Heart left ventricle (tissue), 13 donors: ENCODE data around the gene DDT.

Experiments used
- POLR2A ChIP-seq, 2 donors: fragments of 450-650 bp; IDR thresholded peaks; one replicate each; pipeline ENCODE4 v1.6.1; 2017; ENCODE audit warnings: antibody characterized with exemption in 2 of 2, mild to moderate bottlenecking in 2 of 2, moderate library complexity in 2 of 2
- TF ChIP-seq, protein P1 (sequence below), 12 donors: fragments of 200-600 bp; sonication (generic) in 4 of 12; IDR thresholded peaks; one replicate each; pipeline versions ENCODE4 v1.5.0 to v1.8.0; 2018 to 2022; ENCODE audit warnings: antibody characterized with exemption in 12 of 12, mild to moderate bottlenecking in 5 of 12
- donor health status: ischemic (EF 13 %, LVEDD 7.1; RV severe dilation, severe dysfunction).
- donor health status: DM: no; HTN: yes; CAD: no.
- donor health status: DM: no; HTN: no; CAD: no.
- donor health status: ischemic (EF 25% LVEDD 6.9; RV normal size, moderate dysfunction).
- donor health status: ischemic (EF 25% LVEDD 5.7; RV mildly dilated, moderate dysfunction).
- donor health status: ischemic (EF 35%, LVEDD 5.7; RV mildly dilated, moderate dysfunction).
- donor health status: nonischemic (EF 11% LVEDD 7.7; RV severe dilation, severe dysfunction).
- donor health status: DM: yes; HTN: yes; CAD: no.
- donor health status: PGD.
- donor health status: ischemic (EF 29% LVEDD 5.4; RV normal size, mild dysfunction).
- donor health status: nonischemic (EF 23%, LVEDD 6.1; RV moderate dilation, normal function).

DNA sequence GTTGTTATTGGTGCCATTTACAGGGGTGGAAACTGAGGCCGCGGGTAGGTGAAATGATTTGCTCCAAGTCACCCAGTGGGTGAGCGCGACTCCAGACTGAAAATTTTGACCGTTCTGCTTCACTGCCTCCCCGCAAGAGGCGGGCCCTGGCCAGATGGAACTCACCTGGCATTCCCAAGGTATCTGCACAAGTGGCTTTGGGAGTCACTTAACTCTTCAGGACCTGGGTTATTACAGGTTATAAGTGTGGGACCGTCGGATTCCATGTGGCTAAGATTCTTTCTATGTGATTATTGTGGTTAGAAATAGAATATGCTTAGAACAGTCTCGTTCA lies 37.5 kb upstream of the DDT start:
- TF ChIP-seq, protein P1, sequence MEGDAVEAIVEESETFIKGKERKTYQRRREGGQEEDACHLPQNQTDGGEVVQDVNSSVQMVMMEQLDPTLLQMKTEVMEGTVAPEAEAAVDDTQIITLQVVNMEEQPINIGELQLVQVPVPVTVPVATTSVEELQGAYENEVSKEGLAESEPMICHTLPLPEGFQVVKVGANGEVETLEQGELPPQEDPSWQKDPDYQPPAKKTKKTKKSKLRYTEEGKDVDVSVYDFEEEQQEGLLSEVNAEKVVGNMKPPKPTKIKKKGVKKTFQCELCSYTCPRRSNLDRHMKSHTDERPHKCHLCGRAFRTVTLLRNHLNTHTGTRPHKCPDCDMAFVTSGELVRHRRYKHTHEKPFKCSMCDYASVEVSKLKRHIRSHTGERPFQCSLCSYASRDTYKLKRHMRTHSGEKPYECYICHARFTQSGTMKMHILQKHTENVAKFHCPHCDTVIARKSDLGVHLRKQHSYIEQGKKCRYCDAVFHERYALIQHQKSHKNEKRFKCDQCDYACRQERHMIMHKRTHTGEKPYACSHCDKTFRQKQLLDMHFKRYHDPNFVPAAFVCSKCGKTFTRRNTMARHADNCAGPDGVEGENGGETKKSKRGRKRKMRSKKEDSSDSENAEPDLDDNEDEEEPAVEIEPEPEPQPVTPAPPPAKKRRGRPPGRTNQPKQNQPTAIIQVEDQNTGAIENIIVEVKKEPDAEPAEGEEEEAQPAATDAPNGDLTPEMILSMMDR (IDR thresholded peaks at IDR 0.05), result no peak
- TF ChIP-seq POLR2A (IDR thresholded peaks at IDR 0.05), result no peak
